ENCODE results near the gene ARHGAP22. TPM values are rescaled to one million over a fixed set of nuclear protein-coding genes. Genes with fewer than 3 reads are reported as not detected.
A peak's percentile ranks its signal among the peaks of the same experiment; 100 is the strongest.

ARHGAP22 gene
- total RNA-seq, 3 donors from 2014 or later (not counting 1 experiment from before 2014, with no cell fraction given) = 0.21 to 0.40 TPM; not detected in 1

GRCh38 chr10:48576501-48576900 is 28.4 kb downstream of the ARHGAP22 start:
- Histone ChIP-seq H3K27me3 (ENCODE audit: control insufficient read depth, insufficient read depth, low read length) (no peaks in the 10 kb centered on the region), H3K4me1 (ENCODE audit: control insufficient read depth, insufficient read depth, low read length) (peaks cover 12% of the 10 kb centered on the region), H3K36me3 (ENCODE audit: control insufficient read depth, insufficient read depth, low read length) (no peaks in the 10 kb centered on the region), H3K9me3 (ENCODE audit: control insufficient read depth, insufficient read depth, low read length) (no peaks in the 10 kb centered on the region), H3K27ac (ENCODE audit: low read length) (no peak overlapping the region), H3K4me3 (ENCODE audit: low read length) (no peak overlapping the region)
- intact Hi-C loops (cut with micrococcal nuclease) = no loop called here
- no peak for ATAC-seq
- 33% methylated on average over 1 of the region's 2 CpGs for WGBS (ENCODE audit: insufficient coverage)
- H3K27ac Mint-ChIP-seq = no peak overlapping the region
- H3K9me3 Mint-ChIP-seq = no peaks in the 10 kb centered on the region
- no peak overlapping the region for H3K4me3 Mint-ChIP-seq
- peaks cover 12 to 42% of the 10 kb centered on the region in 2 donors for H3K27me3 Mint-ChIP-seq (ENCODE audit: low read depth in 2 of 2)
- TF ChIP-seq, protein P1, sequence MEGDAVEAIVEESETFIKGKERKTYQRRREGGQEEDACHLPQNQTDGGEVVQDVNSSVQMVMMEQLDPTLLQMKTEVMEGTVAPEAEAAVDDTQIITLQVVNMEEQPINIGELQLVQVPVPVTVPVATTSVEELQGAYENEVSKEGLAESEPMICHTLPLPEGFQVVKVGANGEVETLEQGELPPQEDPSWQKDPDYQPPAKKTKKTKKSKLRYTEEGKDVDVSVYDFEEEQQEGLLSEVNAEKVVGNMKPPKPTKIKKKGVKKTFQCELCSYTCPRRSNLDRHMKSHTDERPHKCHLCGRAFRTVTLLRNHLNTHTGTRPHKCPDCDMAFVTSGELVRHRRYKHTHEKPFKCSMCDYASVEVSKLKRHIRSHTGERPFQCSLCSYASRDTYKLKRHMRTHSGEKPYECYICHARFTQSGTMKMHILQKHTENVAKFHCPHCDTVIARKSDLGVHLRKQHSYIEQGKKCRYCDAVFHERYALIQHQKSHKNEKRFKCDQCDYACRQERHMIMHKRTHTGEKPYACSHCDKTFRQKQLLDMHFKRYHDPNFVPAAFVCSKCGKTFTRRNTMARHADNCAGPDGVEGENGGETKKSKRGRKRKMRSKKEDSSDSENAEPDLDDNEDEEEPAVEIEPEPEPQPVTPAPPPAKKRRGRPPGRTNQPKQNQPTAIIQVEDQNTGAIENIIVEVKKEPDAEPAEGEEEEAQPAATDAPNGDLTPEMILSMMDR (IDR thresholded peaks at IDR 0.05) = no peak
- H3K36me3 Mint-ChIP-seq = no peaks in the 10 kb centered on the region
- DNase-seq = no peak
- no peaks in the 10 kb centered on the region for H3K4me1 Mint-ChIP-seq

DNA sequence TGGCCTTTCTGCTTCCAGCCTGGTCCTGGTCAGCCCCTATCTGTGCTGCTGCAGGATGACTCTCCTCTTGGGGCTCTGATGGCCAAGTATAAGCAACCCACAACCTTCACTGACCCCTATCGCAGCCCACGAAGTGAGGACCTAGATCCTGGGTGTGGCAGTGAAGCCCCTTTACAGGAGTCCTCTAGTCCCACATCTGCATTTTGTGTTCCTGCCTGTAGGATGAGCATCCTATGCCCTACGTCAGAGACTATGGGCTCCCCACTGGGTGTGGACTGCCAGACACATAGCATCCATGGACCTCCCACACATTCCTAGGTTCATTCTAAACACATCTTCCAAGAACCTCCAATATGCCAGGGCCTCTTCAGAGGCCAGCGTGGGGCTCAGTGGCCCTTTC is 29.0 kb downstream of the ARHGAP22 start:
- 89% methylated on average over 4 of the region's 4 CpGs for WGBS (ENCODE audit: insufficient coverage)
- Mint-ChIP-seq H3K27me3 (ENCODE audit: low read depth in 2 of 2) (peaks cover 12 to 42% of the 10 kb centered on the region in 2 donors), H3K36me3 (no peaks in the 10 kb centered on the region), H3K27ac (no peak overlapping the region), H3K4me3 (no peak overlapping the region), H3K4me1 (no peaks in the 10 kb centered on the region), H3K9me3 (no peaks in the 10 kb centered on the region)
- intact Hi-C loops (cut with micrococcal nuclease) = no loop called here
- Histone ChIP-seq H3K27me3 (ENCODE audit: control insufficient read depth, insufficient read depth, low read length) (no peaks in the 10 kb centered on the region), H3K4me3 (ENCODE audit: low read length) (no peak overlapping the region), H3K9me3 (ENCODE audit: control insufficient read depth, insufficient read depth, low read length) (no peaks in the 10 kb centered on the region), H3K4me1 (ENCODE audit: control insufficient read depth, insufficient read depth, low read length) (peaks cover 12% of the 10 kb centered on the region), H3K27ac (ENCODE audit: low read length) (no peak overlapping the region), H3K36me3 (ENCODE audit: control insufficient read depth, insufficient read depth, low read length) (no peaks in the 10 kb centered on the region)
- no peak for DNase-seq
- no peak for ATAC-seq
- TF ChIP-seq, protein P1 (IDR thresholded peaks at IDR 0.05) = no peak

DNA sequence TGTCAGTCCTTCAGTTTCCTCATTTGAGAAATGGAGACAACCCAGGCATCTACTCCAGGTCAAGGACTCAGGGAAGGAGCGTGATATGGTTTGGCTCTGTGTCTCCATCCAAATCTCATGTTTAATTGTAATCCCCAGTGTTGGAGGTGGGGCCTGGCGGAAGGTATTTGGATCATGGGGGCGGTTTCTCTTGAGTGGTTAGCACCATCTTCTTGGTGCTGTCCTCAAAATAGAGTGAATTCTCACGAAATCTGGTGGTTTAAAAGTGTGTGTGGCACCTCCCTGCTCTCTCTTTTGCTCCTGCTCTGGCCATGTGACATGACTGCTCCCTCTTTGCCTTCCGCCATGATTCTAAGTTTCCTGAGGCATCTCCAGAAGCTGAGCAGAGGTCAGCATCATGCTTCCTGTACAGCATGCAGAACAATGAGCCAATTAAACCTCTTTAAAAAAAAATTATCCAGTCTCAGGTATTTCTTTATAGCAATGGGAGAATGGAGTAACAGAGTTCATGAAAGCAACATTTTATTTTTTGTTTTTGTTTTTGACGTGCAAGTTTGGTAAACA is 30.0 kb downstream of the ARHGAP22 start:
- Mint-ChIP-seq H3K4me3 (no peak overlapping the region), H3K27ac (no peak overlapping the region), H3K9me3 (no peaks in the 10 kb centered on the region), H3K4me1 (no peaks in the 10 kb centered on the region), H3K27me3 (ENCODE audit: low read depth in 2 of 2) (peaks cover 8 to 42% of the 10 kb centered on the region in 2 donors), H3K36me3 (no peaks in the 10 kb centered on the region)
- Histone ChIP-seq H3K27me3 (ENCODE audit: control insufficient read depth, insufficient read depth, low read length) (no peaks in the 10 kb centered on the region), H3K36me3 (ENCODE audit: control insufficient read depth, insufficient read depth, low read length) (no peaks in the 10 kb centered on the region), H3K4me1 (ENCODE audit: control insufficient read depth, insufficient read depth, low read length) (peaks cover 12% of the 10 kb centered on the region), H3K27ac (ENCODE audit: low read length) (peak overlapping the region; percentile 69), H3K4me3 (ENCODE audit: low read length) (no peak overlapping the region), H3K9me3 (ENCODE audit: control insufficient read depth, insufficient read depth, low read length) (no peaks in the 10 kb centered on the region)
- intact Hi-C loops (cut with micrococcal nuclease) = no loop called here
- 72% methylated on average over 6 of the region's 6 CpGs for WGBS (ENCODE audit: insufficient coverage)
- TF ChIP-seq, protein P1 (IDR thresholded peaks at IDR 0.05) = no peak
- DNase-seq = no peak
- no peak for ATAC-seq

GRCh38 chr10:48574322-48574796 is 30.5 kb downstream of the ARHGAP22 start:
- H3K36me3 Mint-ChIP-seq = no peaks in the 10 kb centered on the region
- Histone ChIP-seq H3K36me3 (ENCODE audit: control insufficient read depth, insufficient read depth, low read length) (no peaks in the 10 kb centered on the region), H3K9me3 (ENCODE audit: control insufficient read depth, insufficient read depth, low read length) (no peaks in the 10 kb centered on the region), H3K27ac (ENCODE audit: low read length) (peak overlapping the region; percentile 69), H3K4me1 (ENCODE audit: control insufficient read depth, insufficient read depth, low read length) (peaks cover 12% of the 10 kb centered on the region), H3K4me3 (ENCODE audit: low read length) (no peak overlapping the region), H3K27me3 (ENCODE audit: control insufficient read depth, insufficient read depth, low read length) (no peaks in the 10 kb centered on the region)
- H3K9me3 Mint-ChIP-seq = no peaks in the 10 kb centered on the region
- no peak overlapping the region for H3K27ac Mint-ChIP-seq
- intact Hi-C loops (cut with micrococcal nuclease) = no loop called here
- TF ChIP-seq, protein P1 (IDR thresholded peaks at IDR 0.05) = no peak
- H3K4me1 Mint-ChIP-seq = no peaks in the 10 kb centered on the region
- peaks cover 8 to 38% of the 10 kb centered on the region in 2 donors for H3K27me3 Mint-ChIP-seq (ENCODE audit: low read depth in 2 of 2)
- no peak for ATAC-seq
- no peak overlapping the region for H3K4me3 Mint-ChIP-seq
- WGBS (ENCODE audit: insufficient coverage) = 65% methylated on average over 5 of the region's 5 CpGs
- no peak for DNase-seq
